ENCODE results near the gene ITGAL.

DNA sequence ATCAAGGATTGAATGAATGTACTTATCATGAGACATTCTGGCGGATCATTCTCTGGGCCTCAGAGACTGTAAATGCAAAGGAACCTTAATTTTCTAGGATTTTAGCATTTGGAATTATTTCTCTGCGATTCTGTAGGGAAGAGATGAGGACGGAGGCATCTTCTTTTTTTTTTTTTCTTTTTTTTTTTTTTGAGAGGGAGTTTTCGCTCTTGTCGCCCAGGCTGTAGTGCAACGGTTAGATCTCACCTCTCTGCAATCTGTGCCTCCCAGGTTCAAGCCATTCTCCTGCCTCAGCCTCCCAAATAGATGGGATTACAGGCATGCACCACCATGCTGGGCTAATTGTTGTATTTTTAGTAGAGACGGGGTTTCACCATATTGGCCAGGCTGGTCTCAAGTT lies 2.1 kb downstream of the ITGAL start:
- TF ChIP-seq CTCF (IDR thresholded peaks at IDR 0.05; ENCODE audit: extremely low read depth in 1 of 2, insufficient read depth in 1 of 2, low read depth in 1 of 2, low read length in 2 of 2) (no peak), POLR2A (IDR thresholded peaks at IDR 0.05; ENCODE audit: low read depth, low read length) (no peak), POLR2AphosphoS5 (IDR thresholded peaks at IDR 0.05; ENCODE audit: insufficient read depth, low read depth, low read length) (no peak)

Data from endothelial cell of umbilical vein (primary cell).